Stimulated activated memory B cell treated with anti-CD40 and anti-IgM and Interleukin-4, amounts not matched to agents 10 μg/mL and 1 μg/mL and 100 μg/mL, for 72 hours (primary cell): ENCODE data around the gene C8G.

Experiments used
- ATAC-seq: fragments of 150-1000 bp; cut with Tn5 transposase; 2 replicates; pipeline ENCODE4 v1.10.0; 2021
- H3K27ac Mint-ChIP-seq: one replicate; pipeline ENCODE4 v1.8.0; 2022; ENCODE audit warnings: mild to moderate bottlenecking, mixed read lengths
- H3K27me3 Mint-ChIP-seq: one replicate; pipeline ENCODE4 v1.8.0; 2022; ENCODE audit warnings: mixed read lengths
- H3K36me3 Mint-ChIP-seq: one replicate; pipeline ENCODE4 v1.8.0; 2022; ENCODE audit warnings: mixed read lengths
- H3K4me1 Mint-ChIP-seq: one replicate; pipeline ENCODE4 v1.8.0; 2022; ENCODE audit warnings: mixed read lengths
- H3K4me3 Mint-ChIP-seq: one replicate; pipeline ENCODE4 v1.8.0; 2022; ENCODE audit warnings: mild to moderate bottlenecking, moderate library complexity, mixed read lengths
- H3K9me3 Mint-ChIP-seq: one replicate; pipeline ENCODE4 v1.8.0; 2022; ENCODE audit warnings: mixed read lengths

Gene C8G

GRCh38 chr9:136927343-136928271, 17.4 kb upstream of the C8G start:
- H3K4me1 Mint-ChIP-seq: peaks cover 19% of the 10 kb centered on the region
- H3K4me3 Mint-ChIP-seq: no peak overlapping the region
- peak overlapping the region; percentile 15 for H3K27ac Mint-ChIP-seq
- H3K27me3 Mint-ChIP-seq: no peaks in the 10 kb centered on the region
- no peak for ATAC-seq
- peaks cover 34% of the 10 kb centered on the region for H3K36me3 Mint-ChIP-seq
- no peaks in the 10 kb centered on the region for H3K9me3 Mint-ChIP-seq

GRCh38 chr9:136928591-136928990, 16.5 kb upstream of the C8G start:
- no peaks in the 10 kb centered on the region for H3K9me3 Mint-ChIP-seq
- peak; percentile 52 for ATAC-seq
- peaks cover 18% of the 10 kb centered on the region for H3K4me1 Mint-ChIP-seq
- peaks cover 33% of the 10 kb centered on the region for H3K36me3 Mint-ChIP-seq
- H3K27ac Mint-ChIP-seq: peak overlapping the region; percentile 15
- no peak overlapping the region for H3K4me3 Mint-ChIP-seq
- H3K27me3 Mint-ChIP-seq: no peaks in the 10 kb centered on the region

DNA sequence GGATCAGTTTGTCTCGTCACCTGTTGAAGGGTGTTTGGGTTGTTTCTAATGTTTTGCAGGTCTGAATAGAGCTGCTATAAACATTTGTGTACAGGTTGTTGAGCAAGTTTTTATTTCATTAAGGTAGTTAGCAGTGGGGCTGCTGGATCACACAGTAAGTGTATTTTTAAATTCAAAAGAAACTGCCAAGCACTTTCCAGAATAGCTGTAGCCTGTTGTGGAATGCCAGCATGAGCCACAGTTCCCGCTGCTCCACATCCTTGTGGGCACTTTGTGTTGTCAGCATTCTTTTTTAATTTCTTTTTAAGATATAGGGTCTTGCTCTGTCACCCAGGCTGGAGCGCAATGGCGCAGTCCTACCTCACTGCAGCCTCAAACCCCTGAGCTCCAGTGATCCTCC, 15.0 kb upstream of the C8G start:
- Mint-ChIP-seq H3K27me3 (no peaks in the 10 kb centered on the region), H3K36me3 (peaks cover 31% of the 10 kb centered on the region)

DNA sequence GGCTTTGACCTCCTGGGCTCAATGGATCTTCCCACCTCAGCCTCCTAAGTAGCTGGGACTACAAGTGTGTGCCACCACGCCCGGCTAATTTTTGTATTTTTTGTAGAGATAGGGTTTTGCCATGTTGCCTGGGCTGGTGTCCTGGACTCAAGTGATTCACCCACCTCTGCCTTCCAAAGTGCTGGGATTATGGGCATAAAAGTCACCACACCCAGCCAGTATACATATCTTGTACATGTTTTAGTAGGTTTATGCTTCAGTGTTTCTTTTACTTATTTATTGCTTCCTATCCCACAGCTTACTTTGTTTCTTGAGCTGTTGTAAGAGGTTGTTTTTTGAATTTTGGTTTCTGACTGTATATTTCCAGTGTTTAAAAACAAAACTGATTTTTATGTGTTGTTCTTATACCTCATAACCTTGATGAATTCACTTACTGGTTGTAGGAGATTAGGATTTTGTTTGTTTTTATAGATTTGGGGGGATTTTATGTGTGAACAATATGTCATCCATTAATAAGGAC, 13.4 kb upstream of the C8G start:
- Mint-ChIP-seq H3K9me3 (no peaks in the 10 kb centered on the region), H3K4me1 (peaks cover 18% of the 10 kb centered on the region), H3K4me3 (no peak overlapping the region), H3K27me3 (no peaks in the 10 kb centered on the region), H3K27ac (peak overlapping the region; percentile 78), H3K36me3 (peaks cover 36% of the 10 kb centered on the region)
- no peak for ATAC-seq

More for the DNA sequence above, 15.0 kb upstream of the C8G start:
- Mint-ChIP-seq H3K4me3 (no peak overlapping the region), H3K9me3 (no peaks in the 10 kb centered on the region), H3K4me1 (peaks cover 18% of the 10 kb centered on the region), H3K27ac (no peak overlapping the region)
- no peak for ATAC-seq

- H3K4me1 Mint-ChIP-seq: peaks cover 21% of the 10 kb centered on the region
- peaks cover 42% of the 10 kb centered on the region for H3K36me3 Mint-ChIP-seq
Observed at GRCh38 chr9:136934277-136934676, 10.8 kb upstream of the C8G start.

DNA sequence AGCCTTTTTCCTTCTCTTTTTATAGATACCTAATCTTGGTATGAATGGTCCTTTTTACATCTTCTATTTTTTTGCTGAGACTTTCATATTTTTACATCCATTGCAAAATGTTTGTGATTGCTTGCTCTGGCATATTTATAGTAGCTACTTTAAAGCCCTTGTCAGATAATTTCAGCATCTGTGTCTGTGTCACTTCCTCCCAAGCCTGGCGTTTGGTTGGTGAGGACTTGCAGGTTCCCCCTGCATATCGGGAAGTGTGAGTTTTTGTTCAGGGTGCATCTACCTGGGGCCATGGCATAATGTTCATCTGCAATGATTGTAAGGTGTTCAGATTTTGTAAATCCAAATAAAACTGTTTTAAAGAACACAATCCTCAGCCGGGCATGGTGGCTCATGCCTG, 9.4 kb upstream of the C8G start:
- Mint-ChIP-seq H3K4me3 (no peak overlapping the region), H3K27ac (no peak overlapping the region), H3K9me3 (no peaks in the 10 kb centered on the region), H3K4me1 (peaks cover 26% of the 10 kb centered on the region), H3K36me3 (peaks cover 50% of the 10 kb centered on the region), H3K27me3 (no peaks in the 10 kb centered on the region)
- ATAC-seq: no peak

More at GRCh38 chr9:136934277-136934676, 10.8 kb upstream of the C8G start:
- H3K27ac Mint-ChIP-seq: no peak overlapping the region
- H3K4me3 Mint-ChIP-seq: no peak overlapping the region
- no peak for ATAC-seq
- H3K27me3 Mint-ChIP-seq: no peaks in the 10 kb centered on the region
- no peaks in the 10 kb centered on the region for H3K9me3 Mint-ChIP-seq

- peaks cover 60% of the 10 kb centered on the region for H3K36me3 Mint-ChIP-seq
- H3K4me3 Mint-ChIP-seq: no peak overlapping the region
- ATAC-seq: no peak
- no peak overlapping the region for H3K27ac Mint-ChIP-seq
- peaks cover 23% of the 10 kb centered on the region for H3K4me1 Mint-ChIP-seq
- no peaks in the 10 kb centered on the region for H3K27me3 Mint-ChIP-seq
- no peaks in the 10 kb centered on the region for H3K9me3 Mint-ChIP-seq
Observed at GRCh38 chr9:136936645-136937170, 8.3 kb upstream of the C8G start.

DNA sequence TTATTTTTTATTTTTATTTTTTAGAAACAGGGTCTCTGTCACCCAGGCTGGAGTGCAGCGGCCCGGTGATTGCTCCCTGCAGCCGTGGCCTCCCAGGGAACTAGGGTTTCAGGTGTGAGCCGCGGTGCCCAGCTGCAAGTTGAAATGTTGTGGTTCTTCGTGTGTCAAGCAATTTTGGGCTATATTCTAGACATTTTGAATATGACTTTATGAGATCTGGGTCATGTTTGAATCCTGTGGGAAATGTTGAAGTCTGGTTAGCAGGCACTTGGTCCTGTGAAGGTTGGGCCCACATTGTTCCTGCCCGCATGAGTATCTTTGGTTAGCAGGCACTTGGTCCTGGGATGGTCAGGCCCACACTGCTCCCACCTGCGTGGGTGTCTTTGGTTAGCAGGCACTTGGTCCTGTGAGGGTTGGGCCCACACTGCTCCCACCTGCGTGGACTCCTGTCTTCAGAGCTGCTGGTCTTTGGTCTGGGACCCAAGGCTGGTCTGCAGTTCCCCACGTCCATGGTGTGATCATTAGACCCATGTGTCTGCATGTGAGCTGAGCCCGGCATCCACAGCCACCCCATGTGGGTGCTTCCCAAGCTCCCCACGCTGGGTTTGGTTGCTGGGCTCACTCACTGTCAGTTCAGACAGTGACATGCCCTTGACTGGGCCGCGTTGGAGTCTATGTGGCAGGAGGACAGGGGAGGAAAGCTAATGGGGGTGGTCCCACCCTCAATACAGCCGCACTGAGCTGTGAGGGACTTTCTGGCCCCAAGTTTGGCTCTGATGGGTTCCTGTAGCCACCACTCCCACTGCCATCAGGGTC, 7.6 kb upstream of the C8G start:
- Mint-ChIP-seq H3K27ac (no peak overlapping the region), H3K27me3 (no peaks in the 10 kb centered on the region), H3K9me3 (no peaks in the 10 kb centered on the region), H3K4me3 (no peak overlapping the region), H3K4me1 (peaks cover 16% of the 10 kb centered on the region), H3K36me3 (peaks cover 67% of the 10 kb centered on the region)
- ATAC-seq: no peak

DNA sequence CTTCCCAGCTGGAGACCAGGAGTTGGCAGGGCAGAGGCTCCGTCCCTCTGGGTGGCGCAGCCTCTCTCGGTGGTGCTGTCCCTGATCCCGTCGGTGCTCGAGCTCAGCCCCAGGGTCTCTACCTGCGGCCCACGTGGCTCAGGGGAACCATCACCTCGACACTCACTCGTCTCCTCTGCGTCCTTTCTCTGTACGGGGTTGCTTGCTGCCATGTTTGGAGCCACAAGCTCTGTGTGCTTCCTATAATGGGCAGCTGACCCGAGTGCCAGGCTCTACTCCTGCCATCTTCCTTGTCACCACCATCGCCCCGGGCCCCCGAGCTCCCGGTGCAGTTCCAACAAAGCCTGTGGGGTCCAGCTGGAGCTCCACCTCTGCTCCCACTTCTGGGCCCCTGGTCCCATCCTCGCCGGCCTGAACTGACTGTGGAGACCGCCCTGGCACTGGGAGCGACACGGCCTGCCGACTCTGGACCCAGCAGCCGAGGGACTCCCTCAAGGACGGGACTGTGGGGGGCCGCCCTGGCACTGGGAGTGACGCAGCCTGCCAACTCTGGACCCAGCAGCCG, 5.5 kb upstream of the C8G start:
- H3K27ac Mint-ChIP-seq: peak overlapping the region; percentile 43
- H3K4me1 Mint-ChIP-seq: peaks cover 9% of the 10 kb centered on the region
- H3K9me3 Mint-ChIP-seq: no peaks in the 10 kb centered on the region
- no peak for ATAC-seq
- H3K27me3 Mint-ChIP-seq: no peaks in the 10 kb centered on the region
- H3K4me3 Mint-ChIP-seq: no peak overlapping the region
- peaks cover 56% of the 10 kb centered on the region for H3K36me3 Mint-ChIP-seq

- Mint-ChIP-seq H3K36me3 (peaks cover 56% of the 10 kb centered on the region), H3K27me3 (no peaks in the 10 kb centered on the region), H3K27ac (no peak overlapping the region), H3K4me1 (peaks cover 14% of the 10 kb centered on the region), H3K9me3 (no peaks in the 10 kb centered on the region), H3K4me3 (no peak overlapping the region)
- no peak for ATAC-seq
Observed at GRCh38 chr9:136939996-136940525, 5.0 kb upstream of the C8G start.

- Mint-ChIP-seq H3K9me3 (no peaks in the 10 kb centered on the region), H3K4me1 (peaks cover 15% of the 10 kb centered on the region), H3K4me3 (no peak overlapping the region), H3K27me3 (no peaks in the 10 kb centered on the region), H3K27ac (no peak overlapping the region), H3K36me3 (peaks cover 56% of the 10 kb centered on the region)
- ATAC-seq: no peak
Observed at GRCh38 chr9:136940526-136941230, 4.4 kb upstream of the C8G start.

GRCh38 chr9:136941231-136942111, 3.6 kb upstream of the C8G start:
- Mint-ChIP-seq H3K27ac (no peak overlapping the region), H3K27me3 (no peaks in the 10 kb centered on the region), H3K36me3 (peaks cover 52% of the 10 kb centered on the region), H3K4me1 (peaks cover 15% of the 10 kb centered on the region), H3K4me3 (no peak overlapping the region), H3K9me3 (no peaks in the 10 kb centered on the region)
- ATAC-seq: no peak

- no peak overlapping the region for H3K27ac Mint-ChIP-seq
- H3K4me3 Mint-ChIP-seq: peak overlapping the region; percentile 80
- peaks cover 48% of the 10 kb centered on the region for H3K36me3 Mint-ChIP-seq
- peaks cover 19% of the 10 kb centered on the region for H3K4me1 Mint-ChIP-seq
- no peaks in the 10 kb centered on the region for H3K9me3 Mint-ChIP-seq
- no peaks in the 10 kb centered on the region for H3K27me3 Mint-ChIP-seq
- no peak for ATAC-seq
Observed at GRCh38 chr9:136942112-136942880, 2.7 kb upstream of the C8G start.
